GM12873 (cell line): ENCODE measurements around the gene RPL28.
"Not testable (repeated sequence)": the region's sequence is repeated elsewhere in the genome, so short reads cannot be mapped to it uniquely, and the experiment has no call there.

ENCODE experiments used
- CTCF ChIP-seq: IDR thresholded peaks from 2 replicates; pipeline ENCODE4 v1.5.1; 2012; ENCODE audit warnings: low read depth, mild to moderate bottlenecking, moderate library complexity, low read length, control low read depth; ENCODE audit not compliant: insufficient read depth; ENCODE audit errors: missing control alignments

The RPL28 gene

GRCh38 chr19:55398200-55398925, 12.6 kb downstream of the RPL28 start:
- no peak for TF ChIP-seq CTCF

GRCh38 chr19:55400281-55401087, 14.8 kb downstream of the RPL28 start:
- no peak for TF ChIP-seq CTCF

- TF ChIP-seq CTCF = no peak
Measured at GRCh38 chr19:55402509-55402908, 16.8 kb downstream of the RPL28 start.

DNA sequence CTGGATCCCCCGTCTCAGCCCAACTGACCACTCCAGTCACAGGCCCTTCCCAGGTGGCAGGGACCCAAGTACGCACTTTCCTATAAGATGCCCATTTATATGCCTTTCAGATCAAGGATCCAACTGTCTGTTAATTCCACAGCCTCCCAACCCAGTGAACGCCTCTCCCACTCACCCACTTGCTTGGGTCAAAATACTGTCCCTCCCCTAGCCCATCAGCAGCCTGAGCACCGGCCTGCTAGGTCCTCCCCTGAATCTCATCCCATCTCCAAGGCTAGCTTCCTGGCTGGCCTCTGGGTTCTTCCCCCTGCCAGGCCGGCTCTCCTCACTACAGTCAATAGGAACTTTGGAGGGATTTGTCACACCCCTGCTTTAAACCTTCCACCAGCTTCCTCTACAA, 19.9 kb downstream of the RPL28 start:
- no peak for TF ChIP-seq CTCF

- TF ChIP-seq CTCF = no peak
Measured at GRCh38 chr19:55406091-55406825, 20.5 kb downstream of the RPL28 start.

DNA sequence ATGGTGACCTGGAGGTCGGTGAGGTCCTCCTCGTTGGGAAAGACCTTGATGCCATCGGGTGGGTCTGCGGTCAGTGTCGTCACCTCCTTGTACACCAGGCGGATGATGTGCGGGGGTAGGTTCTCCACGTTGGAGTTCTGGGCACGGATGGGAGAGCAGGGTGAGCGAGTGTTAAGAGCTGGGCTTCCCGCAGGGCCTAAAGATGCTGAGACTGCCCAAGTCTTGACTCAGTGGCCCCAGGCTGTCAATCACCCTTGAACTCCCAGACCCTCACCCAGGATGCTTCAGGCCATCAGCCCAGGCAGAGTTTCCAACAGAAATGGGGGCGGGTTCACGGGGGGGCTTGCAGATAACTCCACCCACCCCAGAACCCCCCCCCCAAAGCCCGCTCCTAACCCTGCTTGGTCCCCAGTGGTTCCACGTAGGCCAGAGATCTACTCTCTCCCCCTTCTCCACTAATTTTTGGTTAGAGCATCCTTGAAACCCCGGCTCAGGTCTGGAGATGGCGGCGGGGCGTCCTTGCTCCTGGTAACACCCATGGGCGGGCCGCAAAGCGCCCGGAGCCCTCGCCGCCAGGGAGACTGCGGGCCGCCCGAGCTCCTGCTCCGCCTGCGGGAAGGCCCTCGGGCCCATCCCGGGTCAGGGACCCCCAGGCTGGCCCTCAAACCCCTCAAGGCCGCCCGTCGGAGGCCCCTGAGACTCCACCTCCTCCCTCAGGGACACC, 21.3 kb downstream of the RPL28 start:
- no peak for TF ChIP-seq CTCF

DNA sequence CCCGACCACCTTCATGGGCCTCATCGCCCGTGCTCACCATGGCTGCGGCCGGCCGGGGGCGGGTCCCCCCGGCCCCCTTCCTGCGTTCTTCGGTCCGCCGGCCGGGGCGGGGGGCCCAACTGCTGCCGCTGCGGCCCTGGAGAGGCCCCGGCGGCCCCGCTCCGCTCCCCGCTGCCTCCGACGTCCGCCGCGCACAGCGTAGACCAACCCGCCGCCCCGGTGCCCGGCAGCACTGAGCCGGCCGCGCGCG, 21.7 kb downstream of the RPL28 start, which contains the start of gene UBE2S:
Gene UBE2S, minus strand, starts transcription at position 239 of the 250 bp plus-strand sequence. Its CDS starts 199 bp downstream, at position 40.
- not testable (repeated sequence) for TF ChIP-seq CTCF
